ENCODE results near the gene PNCK. TPM values are rescaled to one million over a fixed set of nuclear protein-coding genes. Genes with fewer than 3 reads are reported as not detected.
A peak's percentile ranks its signal among the peaks of the same experiment; 100 is the strongest.

Gene PNCK
- total and polyA plus RNA-seq, 2 experiments from 2014 or later = 3.5 to 11.9 TPM

DNA sequence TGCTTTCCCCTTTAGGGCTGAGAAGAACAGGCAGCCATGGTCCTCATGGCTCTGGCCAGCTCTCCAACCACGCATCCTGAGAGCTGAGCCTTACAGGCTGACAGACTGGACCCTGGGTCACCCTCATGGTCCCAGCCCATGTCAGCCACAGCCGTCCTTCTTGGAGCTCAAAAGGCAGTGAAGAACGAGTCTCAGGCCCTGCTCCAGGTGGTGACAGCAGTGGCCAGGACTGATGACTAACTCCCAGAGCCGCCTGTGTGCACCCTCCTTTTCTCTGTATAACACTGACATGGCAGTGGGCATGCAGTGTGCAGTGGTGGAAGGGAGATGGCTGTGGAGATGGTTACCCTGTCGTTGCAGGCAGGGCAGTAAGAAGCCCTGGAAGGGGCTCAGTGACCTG, 36.9 kb downstream of the PNCK start:
- TF ChIP-seq ZNF331 (CRISPR knock-in tag; IDR thresholded peaks at IDR 0.05; ENCODE audit: low read depth) = no peak
- TF ChIP-seq EZH2phosphoT487 (IDR thresholded peaks at IDR 0.05; ENCODE audit: unreplicated experiment) = no peak
- Mint-ChIP-seq H3K27ac (no peak overlapping the region), H3K4me3 (no peak overlapping the region), H3K27me3 (ENCODE audit: insufficient read depth, low read depth, poor library complexity) (peaks cover 11% of the 10 kb centered on the region), H3K36me3 (ENCODE audit: low read depth) (no peaks in the 10 kb centered on the region), H3K9me3 (no peaks in the 10 kb centered on the region), H3K4me1 (peaks cover 4% of the 10 kb centered on the region; the same call in 2 of the 3 replicates)
- DNase-seq (ENCODE audit: low spot score) (no peak), ATAC-seq (no peak)
- no peak overlapping the region for H3K27ac ChIP-seq (ENCODE audit: low read depth)
- H3K4me3 ChIP-seq = no peak overlapping the region
- H4K20me1 ChIP-seq (replicated peaks; ENCODE audit: insufficient read depth) = no peaks in the 10 kb centered on the region
- no peaks in the 10 kb centered on the region for H3F3A ChIP-seq (replicated peaks; ENCODE audit: low read depth)
- H3K79me2 ChIP-seq (replicated peaks; ENCODE audit: insufficient read depth) = no peaks in the 10 kb centered on the region
- H3K36me3 ChIP-seq (ENCODE audit: insufficient read depth) = no peaks in the 10 kb centered on the region
- no peak overlapping the region for H2AFZ ChIP-seq
- H3K9me2 ChIP-seq (ENCODE audit: insufficient read depth) = no peaks in the 10 kb centered on the region
- H3K4me2 ChIP-seq = no peak overlapping the region
- H3K4me1 ChIP-seq (ENCODE audit: insufficient read depth) = no peaks in the 10 kb centered on the region
- H3K27me3 ChIP-seq (ENCODE audit: insufficient read depth) = peaks cover 16% of the 10 kb centered on the region

DNA sequence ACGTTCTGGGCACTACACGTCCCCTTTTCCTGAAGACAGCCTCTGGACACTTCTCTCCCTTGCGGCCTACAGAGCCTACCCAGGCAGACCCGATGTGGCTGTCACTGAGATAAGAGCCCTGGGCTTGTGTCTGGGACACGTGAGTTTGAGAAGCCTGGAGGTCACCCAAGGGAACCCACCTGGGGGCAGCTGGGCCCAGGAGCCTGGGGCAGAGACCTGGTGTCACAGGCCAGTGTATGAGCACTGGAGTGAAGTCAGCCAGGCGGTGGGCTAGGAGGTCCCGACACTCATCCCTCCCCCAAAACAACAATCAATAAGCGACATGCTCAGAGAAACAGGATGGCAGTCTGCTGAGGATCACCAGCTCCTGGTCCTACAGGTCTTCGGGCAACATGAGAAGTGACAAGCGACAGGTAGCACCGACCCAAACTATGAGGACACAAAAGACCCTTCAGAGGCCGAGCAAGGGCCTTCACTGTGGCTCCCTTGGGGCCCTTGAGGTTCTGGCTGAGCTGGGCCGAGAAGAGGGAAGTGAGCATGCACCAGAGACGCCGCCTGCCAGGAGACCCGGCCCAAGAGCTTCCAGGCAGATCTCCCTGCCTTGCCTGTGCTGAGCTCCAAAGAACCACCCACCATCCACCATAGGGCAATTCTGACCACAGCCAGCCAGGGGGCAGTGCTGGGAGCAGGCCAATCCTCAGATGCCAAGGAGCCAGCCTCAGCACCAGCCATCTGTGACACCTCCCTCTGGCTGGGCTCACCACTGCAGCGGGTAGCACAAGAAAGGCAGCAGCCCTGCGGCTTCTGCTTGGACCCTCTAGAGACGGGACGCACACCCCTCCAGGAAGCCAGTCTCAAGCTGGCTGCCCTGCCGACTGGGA, 37.6 kb downstream of the PNCK start:
- Histone ChIP-seq H3F3A (replicated peaks; ENCODE audit: low read depth) (no peaks in the 10 kb centered on the region), H3K4me3 (no peak overlapping the region), H3K9me2 (ENCODE audit: insufficient read depth) (no peaks in the 10 kb centered on the region), H3K27ac (ENCODE audit: low read depth) (no peak overlapping the region), H3K27me3 (ENCODE audit: insufficient read depth) (peaks cover 10% of the 10 kb centered on the region), H2AFZ (no peak overlapping the region), H4K20me1 (replicated peaks; ENCODE audit: insufficient read depth) (no peaks in the 10 kb centered on the region), H3K4me2 (no peak overlapping the region), H3K36me3 (ENCODE audit: insufficient read depth) (no peaks in the 10 kb centered on the region), H3K4me1 (ENCODE audit: insufficient read depth) (no peaks in the 10 kb centered on the region), H3K79me2 (replicated peaks; ENCODE audit: insufficient read depth) (no peaks in the 10 kb centered on the region)
- Mint-ChIP-seq H3K36me3 (ENCODE audit: low read depth) (no peaks in the 10 kb centered on the region), H3K4me1 (no peaks in the 10 kb centered on the region), H3K4me3 (no peak overlapping the region), H3K27ac (no peak overlapping the region), H3K9me3 (no peaks in the 10 kb centered on the region), H3K27me3 (ENCODE audit: insufficient read depth, low read depth, poor library complexity) (peaks cover 4% of the 10 kb centered on the region)
- TF ChIP-seq POLR2AphosphoS5 (IDR thresholded peaks at IDR 0.05; ENCODE audit: low read depth) = no peak
- no peak for TF ChIP-seq CREB1 (CRISPR knock-in tag; IDR thresholded peaks at IDR 0.05; ENCODE audit: low read depth)
- TF ChIP-seq EZH2phosphoT487 (IDR thresholded peaks at IDR 0.05; ENCODE audit: unreplicated experiment) = no peak
- TF ChIP-seq, protein P1, sequence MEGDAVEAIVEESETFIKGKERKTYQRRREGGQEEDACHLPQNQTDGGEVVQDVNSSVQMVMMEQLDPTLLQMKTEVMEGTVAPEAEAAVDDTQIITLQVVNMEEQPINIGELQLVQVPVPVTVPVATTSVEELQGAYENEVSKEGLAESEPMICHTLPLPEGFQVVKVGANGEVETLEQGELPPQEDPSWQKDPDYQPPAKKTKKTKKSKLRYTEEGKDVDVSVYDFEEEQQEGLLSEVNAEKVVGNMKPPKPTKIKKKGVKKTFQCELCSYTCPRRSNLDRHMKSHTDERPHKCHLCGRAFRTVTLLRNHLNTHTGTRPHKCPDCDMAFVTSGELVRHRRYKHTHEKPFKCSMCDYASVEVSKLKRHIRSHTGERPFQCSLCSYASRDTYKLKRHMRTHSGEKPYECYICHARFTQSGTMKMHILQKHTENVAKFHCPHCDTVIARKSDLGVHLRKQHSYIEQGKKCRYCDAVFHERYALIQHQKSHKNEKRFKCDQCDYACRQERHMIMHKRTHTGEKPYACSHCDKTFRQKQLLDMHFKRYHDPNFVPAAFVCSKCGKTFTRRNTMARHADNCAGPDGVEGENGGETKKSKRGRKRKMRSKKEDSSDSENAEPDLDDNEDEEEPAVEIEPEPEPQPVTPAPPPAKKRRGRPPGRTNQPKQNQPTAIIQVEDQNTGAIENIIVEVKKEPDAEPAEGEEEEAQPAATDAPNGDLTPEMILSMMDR (conservative IDR thresholded peaks at IDR 0.05; ENCODE audit: low read depth in 2 of 2) = peak; percentile 58 to 74
- TF ChIP-seq, protein P2, sequence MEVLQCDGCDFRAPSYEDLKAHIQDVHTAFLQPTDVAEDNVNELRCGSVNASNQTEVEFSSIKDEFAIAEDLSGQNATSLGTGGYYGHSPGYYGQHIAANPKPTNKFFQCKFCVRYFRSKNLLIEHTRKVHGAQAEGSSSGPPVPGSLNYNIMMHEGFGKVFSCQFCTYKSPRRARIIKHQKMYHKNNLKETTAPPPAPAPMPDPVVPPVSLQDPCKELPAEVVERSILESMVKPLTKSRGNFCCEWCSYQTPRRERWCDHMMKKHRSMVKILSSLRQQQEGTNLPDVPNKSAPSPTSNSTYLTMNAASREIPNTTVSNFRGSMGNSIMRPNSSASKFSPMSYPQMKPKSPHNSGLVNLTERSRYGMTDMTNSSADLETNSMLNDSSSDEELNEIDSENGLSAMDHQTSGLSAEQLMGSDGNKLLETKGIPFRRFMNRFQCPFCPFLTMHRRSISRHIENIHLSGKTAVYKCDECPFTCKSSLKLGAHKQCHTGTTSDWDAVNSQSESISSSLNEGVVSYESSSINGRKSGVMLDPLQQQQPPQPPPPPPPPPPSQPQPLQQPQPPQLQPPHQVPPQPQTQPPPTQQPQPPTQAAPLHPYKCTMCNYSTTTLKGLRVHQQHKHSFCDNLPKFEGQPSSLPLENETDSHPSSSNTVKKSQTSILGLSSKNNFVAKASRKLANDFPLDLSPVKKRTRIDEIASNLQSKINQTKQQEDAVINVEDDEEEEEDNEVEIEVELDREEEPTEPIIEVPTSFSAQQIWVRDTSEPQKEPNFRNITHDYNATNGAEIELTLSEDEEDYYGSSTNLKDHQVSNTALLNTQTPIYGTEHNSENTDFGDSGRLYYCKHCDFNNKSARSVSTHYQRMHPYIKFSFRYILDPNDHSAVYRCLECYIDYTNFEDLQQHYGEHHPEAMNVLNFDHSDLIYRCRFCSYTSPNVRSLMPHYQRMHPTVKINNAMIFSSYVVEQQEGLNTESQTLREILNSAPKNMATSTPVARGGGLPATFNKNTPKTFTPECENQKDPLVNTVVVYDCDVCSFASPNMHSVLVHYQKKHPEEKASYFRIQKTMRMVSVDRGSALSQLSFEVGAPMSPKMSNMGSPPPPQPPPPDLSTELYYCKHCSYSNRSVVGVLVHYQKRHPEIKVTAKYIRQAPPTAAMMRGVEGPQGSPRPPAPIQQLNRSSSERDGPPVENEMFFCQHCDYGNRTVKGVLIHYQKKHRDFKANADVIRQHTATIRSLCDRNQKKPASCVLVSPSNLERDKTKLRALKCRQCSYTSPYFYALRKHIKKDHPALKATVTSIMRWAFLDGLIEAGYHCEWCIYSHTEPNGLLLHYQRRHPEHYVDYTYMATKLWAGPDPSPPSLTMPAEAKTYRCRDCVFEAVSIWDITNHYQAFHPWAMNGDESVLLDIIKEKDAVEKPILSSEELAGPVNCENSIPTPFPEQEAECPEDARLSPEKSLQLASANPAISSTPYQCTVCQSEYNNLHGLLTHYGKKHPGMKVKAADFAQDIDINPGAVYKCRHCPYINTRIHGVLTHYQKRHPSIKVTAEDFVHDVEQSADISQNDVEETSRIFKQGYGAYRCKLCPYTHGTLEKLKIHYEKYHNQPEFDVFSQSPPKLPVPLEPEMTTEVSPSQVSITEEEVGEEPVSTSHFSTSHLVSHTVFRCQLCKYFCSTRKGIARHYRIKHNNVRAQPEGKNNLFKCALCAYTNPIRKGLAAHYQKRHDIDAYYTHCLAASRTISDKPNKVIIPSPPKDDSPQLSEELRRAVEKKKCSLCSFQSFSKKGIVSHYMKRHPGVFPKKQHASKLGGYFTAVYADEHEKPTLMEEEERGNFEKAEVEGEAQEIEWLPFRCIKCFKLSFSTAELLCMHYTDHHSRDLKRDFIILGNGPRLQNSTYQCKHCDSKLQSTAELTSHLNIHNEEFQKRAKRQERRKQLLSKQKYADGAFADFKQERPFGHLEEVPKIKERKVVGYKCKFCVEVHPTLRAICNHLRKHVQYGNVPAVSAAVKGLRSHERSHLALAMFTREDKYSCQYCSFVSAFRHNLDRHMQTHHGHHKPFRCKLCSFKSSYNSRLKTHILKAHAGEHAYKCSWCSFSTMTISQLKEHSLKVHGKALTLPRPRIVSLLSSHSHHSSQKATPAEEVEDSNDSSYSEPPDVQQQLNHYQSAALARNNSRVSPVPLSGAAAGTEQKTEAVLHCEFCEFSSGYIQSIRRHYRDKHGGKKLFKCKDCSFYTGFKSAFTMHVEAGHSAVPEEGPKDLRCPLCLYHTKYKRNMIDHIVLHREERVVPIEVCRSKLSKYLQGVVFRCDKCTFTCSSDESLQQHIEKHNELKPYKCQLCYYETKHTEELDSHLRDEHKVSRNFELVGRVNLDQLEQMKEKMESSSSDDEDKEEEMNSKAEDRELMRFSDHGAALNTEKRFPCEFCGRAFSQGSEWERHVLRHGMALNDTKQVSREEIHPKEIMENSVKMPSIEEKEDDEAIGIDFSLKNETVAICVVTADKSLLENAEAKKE (CRISPR knock-in tag; IDR thresholded peaks at IDR 0.05) = no peak
- DNase-seq (ENCODE audit: low spot score) (peak; percentile 77), ATAC-seq (peak; percentile 90)

Measured in GM23338 (cell line).